ENCODE data around the gene SNAP25. TPM values are rescaled to one million over a fixed set of nuclear protein-coding genes. Genes with fewer than 3 reads are reported as not detected.
A peak's percentile ranks its signal among the peaks of the same experiment; 100 is the strongest.

SNAP25 gene
- total and polyA plus RNA-seq, 5 donors, result 1.8 to 9.0 (median 2.1) TPM

DNA sequence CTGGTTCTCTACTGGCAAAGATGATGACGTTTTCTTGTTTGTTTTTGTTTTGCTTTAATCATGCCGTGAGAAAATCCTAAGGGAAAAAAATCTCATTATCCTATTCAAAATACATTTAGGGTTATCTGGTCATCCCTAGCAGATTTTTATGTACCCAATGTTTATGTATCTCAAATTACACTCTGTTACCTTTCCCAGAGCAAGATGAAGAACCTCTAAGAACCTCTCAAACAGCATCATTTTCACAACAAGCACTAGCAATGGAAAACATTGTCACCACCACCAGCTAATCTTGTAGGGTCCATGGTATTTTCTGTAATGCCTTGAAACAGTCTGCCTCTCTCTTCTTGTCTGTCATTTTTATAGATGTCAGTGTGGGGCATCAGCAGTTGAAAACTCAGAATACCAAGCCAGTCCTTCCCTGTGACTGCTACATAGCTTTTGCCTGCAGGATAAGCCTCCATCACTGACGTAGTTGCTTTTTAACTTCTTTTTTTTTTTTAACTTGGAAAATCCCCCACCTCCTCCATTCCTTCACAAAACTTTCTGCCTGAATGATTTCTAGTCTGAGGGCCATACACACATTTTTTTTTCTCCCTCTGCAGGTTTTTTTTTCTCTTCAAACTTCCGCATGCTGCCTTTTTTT, 2.4 kb upstream of the SNAP25 start:
- Histone ChIP-seq H3K9me3 (ENCODE audit: control insufficient read depth, low read length) (no peaks in the 10 kb centered on the region), H3K27me3 (ENCODE audit: control insufficient read depth, insufficient read depth) (no peaks in the 10 kb centered on the region), H3K4me1 (ENCODE audit: control insufficient read depth, insufficient read depth, low read length) (no peaks in the 10 kb centered on the region), H3K27ac (ENCODE audit: low read length) (no peak overlapping the region), H3K4me3 (ENCODE audit: low read length) (no peak overlapping the region)
- 43% methylated on average over 4 of the region's 4 CpGs for WGBS
- intact Hi-C loops (cut with DNase I), result no loop called here
- DNase-seq (no peak), ATAC-seq (no peak)

DNA sequence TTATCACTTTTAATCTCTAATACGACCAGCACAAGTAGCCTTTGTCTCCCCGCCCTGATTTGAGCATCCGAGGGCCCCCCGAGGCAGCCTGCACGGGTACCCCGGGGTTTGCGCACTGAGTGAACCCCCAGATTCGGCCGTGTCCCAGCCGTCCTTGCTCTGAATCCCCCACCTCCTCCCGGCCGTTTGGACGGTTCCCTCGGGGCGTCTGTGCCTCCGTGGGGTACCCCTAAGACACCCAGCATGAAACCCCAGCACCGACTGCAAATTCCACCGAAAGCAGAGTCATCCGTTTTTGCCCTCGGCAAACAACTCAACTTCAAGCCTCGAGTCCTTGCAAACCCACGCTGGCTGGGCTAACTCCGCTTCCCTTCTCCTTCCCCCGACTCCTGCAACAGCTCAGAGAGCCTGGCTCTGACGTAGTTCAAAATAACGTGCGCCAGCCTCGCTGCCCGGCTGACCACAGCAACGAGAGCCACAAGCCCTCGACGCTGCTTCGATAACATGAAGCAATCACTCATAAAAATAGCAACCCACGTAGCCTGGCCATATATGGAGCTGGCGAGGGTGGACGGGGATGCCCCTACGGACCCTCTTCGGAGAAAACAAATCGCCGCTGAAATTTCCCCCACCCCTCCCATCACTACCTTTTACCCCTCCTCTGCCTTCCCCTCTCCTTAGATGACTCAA, 764 bp upstream of the SNAP25 start:
- peak; percentile 83 to 86 for ATAC-seq
- Histone ChIP-seq H3K27ac (ENCODE audit: low read length) (peak overlapping the region; percentile 70), H3K27me3 (ENCODE audit: control insufficient read depth, insufficient read depth) (no peaks in the 10 kb centered on the region), H3K9me3 (ENCODE audit: control insufficient read depth, low read length) (no peaks in the 10 kb centered on the region), H3K4me3 (ENCODE audit: low read length) (no peak overlapping the region), H3K4me1 (ENCODE audit: control insufficient read depth, insufficient read depth, low read length) (no peaks in the 10 kb centered on the region)
- 1% methylated on average over 40 of the region's 40 CpGs for WGBS
- intact Hi-C loops (cut with DNase I), result no loop called here
- peak; percentile 72 to 85 (median 83) for DNase-seq

DNA sequence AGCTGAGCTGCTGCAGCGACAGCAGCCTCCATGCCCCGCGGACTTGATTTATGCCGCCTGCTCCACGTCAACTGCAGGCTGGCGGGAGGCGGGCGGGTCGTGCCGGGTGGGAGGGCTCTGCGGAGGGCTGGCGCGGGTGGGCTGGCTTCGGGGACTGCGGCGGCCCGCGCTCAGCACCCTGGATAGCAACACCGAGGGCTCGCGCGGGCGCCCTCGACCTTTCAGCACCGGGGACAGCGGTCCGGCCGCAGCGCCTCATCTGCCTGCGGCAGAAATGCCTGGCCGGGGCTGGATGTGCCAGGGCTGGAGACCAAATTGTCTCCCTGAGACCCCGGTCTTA, 792 bp downstream of the SNAP25 start:
- WGBS, result 1% methylated on average over 32 of the region's 32 CpGs
- Histone ChIP-seq H3K4me1 (ENCODE audit: control insufficient read depth, insufficient read depth, low read length) (no peaks in the 10 kb centered on the region), H3K4me3 (ENCODE audit: low read length) (peak overlapping the region; percentile 30), H3K27me3 (ENCODE audit: control insufficient read depth, insufficient read depth) (no peaks in the 10 kb centered on the region), H3K9me3 (ENCODE audit: control insufficient read depth, low read length) (no peaks in the 10 kb centered on the region), H3K27ac (ENCODE audit: low read length) (no peak overlapping the region)
- intact Hi-C loops (cut with DNase I), result no loop called here
- ATAC-seq (peak; percentile 79 to 84), DNase-seq (peak; percentile 77 to 93 (median 93))

DNA sequence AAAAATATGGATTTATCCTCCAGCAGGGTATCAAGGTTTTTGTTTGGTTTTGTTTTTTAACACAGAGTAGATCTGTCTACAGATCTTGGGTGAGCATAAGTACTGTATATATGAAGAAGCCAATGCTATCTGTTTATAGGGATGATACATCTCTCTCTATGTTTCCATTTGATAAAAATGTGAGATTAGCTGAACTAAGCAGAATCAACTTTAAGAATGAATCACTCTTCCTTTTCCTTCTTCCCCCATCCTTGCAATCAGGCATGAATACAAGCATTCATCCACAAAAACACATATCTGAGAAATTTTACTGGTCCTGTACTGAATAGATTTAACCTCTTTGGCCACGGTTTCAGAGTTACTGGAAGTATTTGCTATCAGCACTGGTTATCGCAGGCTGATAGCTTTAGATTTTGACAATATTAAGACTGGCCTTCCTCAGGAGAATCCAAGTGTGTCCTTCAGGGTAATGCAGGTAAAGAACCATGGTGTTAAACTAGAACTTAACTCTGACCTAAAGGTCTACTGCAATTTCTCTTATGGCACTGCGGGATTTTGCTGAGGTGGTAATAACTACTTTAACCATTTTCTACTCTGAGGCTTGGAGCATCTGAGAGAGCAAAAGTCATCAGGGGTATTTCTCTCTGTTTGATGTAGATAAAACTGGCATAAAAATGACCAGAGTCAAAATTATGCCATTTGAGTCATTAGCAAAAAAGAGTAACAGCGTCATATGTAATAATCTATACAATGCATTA, 1.5 kb downstream of the SNAP25 start:
- no peak for DNase-seq
- intact Hi-C loops (cut with DNase I), result no loop called here
- H3K4me1 ChIP-seq (ENCODE audit: control insufficient read depth, insufficient read depth, low read length), result no peaks in the 10 kb centered on the region
- no peaks in the 10 kb centered on the region for H3K9me3 ChIP-seq (ENCODE audit: control insufficient read depth, low read length)
- H3K4me3 ChIP-seq (ENCODE audit: low read length), result no peak overlapping the region
- H3K27me3 ChIP-seq (ENCODE audit: control insufficient read depth, insufficient read depth), result no peaks in the 10 kb centered on the region
- no peak overlapping the region for H3K27ac ChIP-seq (ENCODE audit: low read length)
- no peak for ATAC-seq
- 81% methylated on average over 4 of the region's 4 CpGs for WGBS

DNA sequence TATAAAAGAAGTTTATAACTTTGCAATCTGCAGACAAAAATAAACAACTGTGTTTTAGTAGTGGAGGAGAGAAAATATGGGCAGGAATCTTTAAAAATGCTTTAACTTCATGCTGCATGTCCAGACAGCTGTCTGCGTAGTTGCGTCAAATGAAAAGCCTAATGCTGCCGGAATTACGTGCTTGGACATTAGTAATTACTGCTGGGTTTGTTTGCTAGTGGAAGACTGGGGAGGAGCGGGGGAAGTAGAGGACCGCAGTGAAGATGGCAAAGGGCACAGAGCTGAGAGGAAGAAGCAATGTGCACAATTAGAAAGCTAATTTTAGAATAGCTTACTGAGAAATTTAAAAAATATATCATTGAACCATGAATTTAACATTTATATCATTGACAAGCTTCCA, 2.4 kb downstream of the SNAP25 start:
- ATAC-seq, result no peak
- WGBS, result 89% methylated on average over 6 of the region's 6 CpGs
- Histone ChIP-seq H3K4me3 (ENCODE audit: low read length) (no peak overlapping the region), H3K27ac (ENCODE audit: low read length) (no peak overlapping the region), H3K27me3 (ENCODE audit: control insufficient read depth, insufficient read depth) (peaks cover 2% of the 10 kb centered on the region), H3K4me1 (ENCODE audit: control insufficient read depth, insufficient read depth, low read length) (no peaks in the 10 kb centered on the region), H3K9me3 (ENCODE audit: control insufficient read depth, low read length) (no peaks in the 10 kb centered on the region)
- DNase-seq, result no peak
- intact Hi-C loops (cut with DNase I), result no loop called here

DNA sequence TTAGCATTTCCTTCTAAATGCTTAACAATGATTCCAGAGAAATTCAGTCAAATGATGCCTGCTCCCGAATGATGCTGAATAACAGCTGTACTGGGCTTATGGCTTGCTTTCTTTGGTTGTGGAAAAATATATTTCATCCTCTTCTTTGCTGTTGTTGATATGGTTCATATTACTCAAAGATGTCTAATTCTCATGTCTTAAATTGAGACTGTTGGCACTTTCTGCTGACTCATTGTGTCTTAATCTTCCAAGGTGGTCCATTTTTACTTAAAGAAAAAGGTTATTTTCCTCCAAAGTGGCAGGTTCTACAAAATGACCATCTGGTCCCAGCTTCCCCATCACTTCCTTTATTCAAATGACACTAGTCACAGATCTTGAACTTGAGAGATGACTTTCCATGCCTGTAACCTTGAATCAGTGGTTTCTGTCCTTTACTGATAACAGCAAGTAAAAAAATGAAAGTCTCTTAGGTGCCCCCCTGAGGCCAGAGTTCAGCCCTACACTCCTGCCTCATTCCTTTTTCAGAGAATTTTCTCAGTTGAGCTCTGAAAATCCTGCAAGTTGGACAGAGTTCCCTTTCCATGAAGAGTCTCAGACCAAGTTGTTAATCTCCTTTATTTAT, 6.9 kb downstream of the SNAP25 start:
- Histone ChIP-seq H3K9me3 (ENCODE audit: control insufficient read depth, low read length) (no peaks in the 10 kb centered on the region), H3K4me1 (ENCODE audit: control insufficient read depth, insufficient read depth, low read length) (no peaks in the 10 kb centered on the region), H3K27ac (ENCODE audit: low read length) (no peak overlapping the region), H3K27me3 (ENCODE audit: control insufficient read depth, insufficient read depth) (peaks cover 2% of the 10 kb centered on the region), H3K4me3 (ENCODE audit: low read length) (no peak overlapping the region)
- intact Hi-C loops (cut with DNase I), result no loop called here
- DNase-seq (no peak), ATAC-seq (no peak)
- 78% methylated on average over 1 of the region's 1 CpG for WGBS

DNA sequence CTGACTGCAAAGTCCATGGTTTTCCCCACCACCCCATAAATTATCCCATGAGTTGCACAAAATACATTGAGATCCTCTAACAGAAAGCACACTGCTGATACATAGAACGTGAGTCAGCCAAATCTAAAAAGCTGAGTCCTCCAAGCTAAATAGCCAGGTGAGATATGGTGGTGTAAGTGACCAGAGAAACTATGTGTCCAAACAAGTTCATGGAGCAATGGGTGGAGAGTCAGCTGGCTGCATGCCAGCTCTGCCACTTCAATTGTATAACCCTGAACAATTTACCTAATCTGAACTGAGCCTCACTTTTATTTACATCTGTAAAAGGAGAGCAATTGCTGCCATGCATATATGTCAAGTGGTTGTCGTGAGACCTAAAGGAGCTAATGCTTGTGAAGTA, 9.7 kb downstream of the SNAP25 start:
- DNase-seq (peak in 1 of 3 donors; percentile 36), ATAC-seq (no peak)
- H3K27me3 ChIP-seq (ENCODE audit: control insufficient read depth, insufficient read depth), result peaks cover 2% of the 10 kb centered on the region
- no peak overlapping the region for H3K27ac ChIP-seq (ENCODE audit: low read length)
- intact Hi-C loops (cut with DNase I), result no loop called here
- H3K4me1 ChIP-seq (ENCODE audit: control insufficient read depth, insufficient read depth, low read length), result no peaks in the 10 kb centered on the region
- H3K4me3 ChIP-seq (ENCODE audit: low read length), result no peak overlapping the region
- 78% methylated on average over 2 of the region's 2 CpGs for WGBS
- H3K9me3 ChIP-seq (ENCODE audit: control insufficient read depth, low read length), result no peaks in the 10 kb centered on the region

DNA sequence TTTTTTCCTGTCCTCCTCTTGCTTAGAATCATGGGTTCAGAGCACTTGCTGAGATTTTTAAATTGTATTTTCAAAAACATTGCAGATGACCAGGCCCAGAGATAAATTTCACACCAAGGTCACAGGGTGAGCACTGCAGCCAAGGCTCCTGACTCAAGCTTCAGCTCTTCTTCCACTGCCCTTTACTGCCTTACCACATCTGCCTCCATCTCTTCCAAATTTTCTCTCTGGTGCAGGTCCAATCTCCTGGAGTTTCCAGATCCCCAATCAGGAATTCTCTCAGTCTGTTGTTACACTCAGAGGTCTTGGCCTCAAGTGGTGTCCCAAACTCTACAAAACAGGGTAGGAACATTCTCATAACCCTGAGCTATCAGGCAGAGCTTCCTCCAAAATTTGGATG, 12.7 kb downstream of the SNAP25 start:
- no peak overlapping the region for H3K4me3 ChIP-seq (ENCODE audit: low read length)
- H3K9me3 ChIP-seq (ENCODE audit: control insufficient read depth, low read length), result no peaks in the 10 kb centered on the region
- no peaks in the 10 kb centered on the region for H3K27me3 ChIP-seq (ENCODE audit: control insufficient read depth, insufficient read depth)
- ATAC-seq (no peak), DNase-seq (peak in 1 of 3 donors; percentile 11)
- no peaks in the 10 kb centered on the region for H3K4me1 ChIP-seq (ENCODE audit: control insufficient read depth, insufficient read depth, low read length)
- intact Hi-C loops (cut with DNase I), result no loop called here
- H3K27ac ChIP-seq (ENCODE audit: low read length), result no peak overlapping the region

DNA sequence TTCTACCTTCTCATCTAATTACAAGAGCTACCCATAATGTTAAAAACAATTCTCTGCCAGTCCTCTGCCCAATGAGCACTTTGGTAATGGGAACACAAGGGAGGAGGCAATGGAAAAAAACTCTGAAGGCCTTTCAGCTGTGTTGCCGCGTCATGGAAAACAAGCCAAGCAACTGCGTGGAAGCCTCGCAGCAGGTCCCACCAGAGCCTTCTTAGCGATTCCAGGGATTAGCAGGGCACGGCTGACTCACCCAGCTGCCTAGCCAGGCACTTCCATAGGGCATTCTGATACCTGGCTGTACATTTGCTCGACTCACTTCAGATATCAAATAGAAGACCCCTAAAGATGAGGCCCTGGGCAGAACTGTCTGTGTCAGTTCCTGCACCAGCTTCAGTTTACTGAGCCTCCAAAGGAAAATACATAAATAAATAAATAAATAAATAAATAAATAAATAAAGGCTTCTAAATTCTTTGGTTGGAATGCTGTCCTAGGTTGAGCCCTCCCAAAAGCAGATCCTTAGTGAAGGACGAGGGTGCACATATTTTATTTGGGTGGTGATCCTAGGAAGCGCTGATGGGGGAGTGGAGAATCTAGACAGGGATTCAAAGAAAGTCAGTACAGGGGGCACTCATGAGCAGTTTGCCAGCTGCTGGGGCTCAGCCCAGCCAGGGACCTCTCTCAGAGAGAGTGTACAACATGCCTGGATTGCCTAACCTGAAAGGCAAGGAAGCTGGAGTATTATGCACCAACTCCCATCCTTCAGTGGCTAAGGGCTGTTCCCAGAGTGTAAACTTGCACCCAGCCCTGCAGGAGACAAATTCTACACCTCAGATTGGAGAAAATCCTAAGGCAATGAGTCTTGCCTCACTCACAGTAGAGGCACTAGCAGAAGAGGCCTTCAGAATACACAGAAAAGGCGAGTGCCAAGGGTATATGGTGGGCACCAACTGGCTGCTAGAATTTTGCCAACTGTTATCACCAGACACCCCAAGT, 18.2 kb downstream of the SNAP25 start:
- WGBS, result 80% methylated on average over 10 of the region's 10 CpGs
- intact Hi-C loops (cut with DNase I), result no loop called here

DNA sequence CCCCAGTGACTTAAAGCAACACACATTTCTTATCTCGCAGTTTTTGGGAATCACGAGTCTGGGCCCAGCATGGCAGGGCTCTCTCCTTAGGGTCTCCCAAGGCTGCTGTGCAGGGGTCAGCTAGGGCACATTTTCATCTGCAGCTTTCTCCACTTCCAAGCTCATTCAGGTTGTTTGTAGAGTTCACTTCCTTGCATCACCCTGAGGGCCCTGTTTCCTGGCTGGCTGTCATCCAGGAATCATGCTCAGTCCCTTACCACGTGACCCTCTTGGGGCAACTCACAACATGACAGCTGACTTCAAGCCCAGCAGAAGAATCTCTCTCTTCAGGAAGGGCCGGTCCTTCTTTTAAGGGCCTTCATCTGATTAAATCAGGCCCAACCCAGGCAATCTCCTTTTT, 21.3 kb downstream of the SNAP25 start:
- H3K9me3 ChIP-seq (ENCODE audit: control insufficient read depth, low read length), result no peaks in the 10 kb centered on the region
- H3K27ac ChIP-seq (ENCODE audit: low read length), result no peak overlapping the region
- intact Hi-C loops (cut with DNase I), result no loop called here
- no peaks in the 10 kb centered on the region for H3K4me1 ChIP-seq (ENCODE audit: control insufficient read depth, insufficient read depth, low read length)
- 33% methylated on average over 4 of the region's 4 CpGs for WGBS
- no peak for ATAC-seq
- no peaks in the 10 kb centered on the region for H3K27me3 ChIP-seq (ENCODE audit: control insufficient read depth, insufficient read depth)
- peak in 1 of 3 donors; percentile 37 for DNase-seq
- H3K4me3 ChIP-seq (ENCODE audit: low read length), result no peak overlapping the region

More for the DNA sequence above, 18.2 kb downstream of the SNAP25 start:
- H3K27ac ChIP-seq (ENCODE audit: low read length), result no peak overlapping the region
- no peak overlapping the region for H3K4me3 ChIP-seq (ENCODE audit: low read length)
- no peaks in the 10 kb centered on the region for H3K27me3 ChIP-seq (ENCODE audit: control insufficient read depth, insufficient read depth)
- ATAC-seq, result no peak
- H3K4me1 ChIP-seq (ENCODE audit: control insufficient read depth, insufficient read depth, low read length), result no peaks in the 10 kb centered on the region
- no peaks in the 10 kb centered on the region for H3K9me3 ChIP-seq (ENCODE audit: control insufficient read depth, low read length)
- DNase-seq, result no peak

All from right cardiac atrium (tissue), 5 donors.